NCI-H524 (cell line): ENCODE measurements around the gene TM7SF2.

Experiments
- DNase-seq, 2 experiments: peaks; one replicate each; lab custom pipeline; 2025; lab: John Stamatoyannopoulos, UW

Gene TM7SF2

GRCh38 chr11:65089621-65090020, 22.1 kb upstream of the TM7SF2 start:
- no peak for DNase-seq

GRCh38 chr11:65090628-65091027, 21.0 kb upstream of the TM7SF2 start:
- no peak for DNase-seq

DNA sequence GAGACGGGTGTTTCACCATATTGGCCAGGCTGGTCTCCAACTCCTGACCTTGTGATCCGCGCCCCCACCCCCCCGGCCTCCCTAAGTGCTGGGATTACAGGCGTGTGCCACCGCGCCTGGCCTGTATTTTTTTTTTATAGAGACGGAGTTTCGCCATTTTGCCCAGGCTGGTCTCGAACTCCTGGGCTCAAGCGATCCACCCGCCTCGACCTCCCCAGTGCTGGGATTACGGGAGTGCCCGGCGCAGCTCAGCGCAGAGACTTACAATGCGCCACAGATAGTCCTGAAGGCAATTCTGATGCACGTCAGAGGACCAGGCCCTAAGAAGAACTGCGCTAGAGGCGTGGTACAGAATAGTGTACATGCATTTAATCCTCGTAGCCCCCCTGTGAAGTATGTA, 16.2 kb upstream of the TM7SF2 start:
- no peak for DNase-seq

DNA sequence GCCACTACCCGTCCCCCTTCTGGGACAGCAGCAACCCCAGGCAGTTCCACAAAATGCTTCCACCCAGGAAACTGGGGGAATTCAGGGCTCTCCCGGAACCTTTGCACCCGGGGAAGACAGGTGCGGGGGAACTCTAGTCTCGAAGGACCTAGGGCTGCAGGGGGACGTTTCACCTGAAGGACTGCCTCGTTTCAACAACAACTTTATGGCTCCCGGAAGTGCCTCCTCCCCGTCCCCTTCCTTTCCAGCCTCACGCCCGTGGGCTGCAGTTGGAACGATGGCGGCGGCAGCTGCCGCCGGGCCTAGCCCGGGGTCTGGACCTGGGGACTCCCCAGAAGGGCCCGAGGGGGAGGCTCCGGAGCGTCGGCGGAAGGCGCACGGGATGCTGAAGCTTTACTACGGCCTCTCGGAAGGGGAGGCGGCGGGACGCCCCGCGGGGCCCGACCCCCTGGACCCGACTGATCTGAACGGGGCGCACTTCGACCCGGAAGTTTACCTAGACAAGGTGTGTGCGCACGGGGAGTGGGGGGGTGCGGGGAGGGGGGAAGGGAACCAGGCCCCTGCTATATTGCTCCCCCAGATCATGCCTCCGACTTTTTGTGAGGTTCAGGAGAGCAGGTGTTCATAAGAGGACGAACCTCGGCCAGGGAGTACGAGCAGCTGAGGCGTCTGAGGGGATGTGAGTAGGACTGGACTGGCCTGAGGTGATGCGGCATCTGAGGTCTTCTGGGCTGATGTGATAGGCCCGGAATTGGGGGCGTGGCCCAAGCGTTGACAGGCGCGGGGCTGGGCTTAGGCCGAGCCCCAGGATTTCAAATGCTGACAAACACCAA, 15.5 kb upstream of the TM7SF2 start, which contains the start of gene VPS51:
VPS51 (plus strand) TSS at position 241 of the 833 bp plus-strand sequence; CDS start at position 278, 37 bp downstream.
- DNase-seq: peak; percentile 61 to 88

DNA sequence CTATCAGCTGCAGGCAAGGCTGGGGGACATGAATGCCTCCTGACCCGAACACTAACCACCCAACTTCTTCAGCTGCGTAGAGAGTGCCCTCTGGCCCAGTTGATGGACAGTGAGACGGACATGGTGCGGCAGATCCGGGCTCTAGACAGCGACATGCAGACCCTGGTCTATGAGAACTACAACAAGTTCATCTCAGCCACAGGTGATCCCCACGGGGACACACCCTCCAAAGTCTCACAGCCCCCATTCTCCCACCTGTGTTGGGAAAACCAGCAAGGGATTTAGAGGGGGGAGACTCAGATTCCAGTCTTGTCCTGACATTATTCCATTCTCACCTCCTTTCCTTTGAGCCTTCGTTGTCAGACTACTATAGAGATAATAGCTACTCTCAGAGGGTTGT, 14.7 kb upstream of the TM7SF2 start:
- DNase-seq: no peak

DNA sequence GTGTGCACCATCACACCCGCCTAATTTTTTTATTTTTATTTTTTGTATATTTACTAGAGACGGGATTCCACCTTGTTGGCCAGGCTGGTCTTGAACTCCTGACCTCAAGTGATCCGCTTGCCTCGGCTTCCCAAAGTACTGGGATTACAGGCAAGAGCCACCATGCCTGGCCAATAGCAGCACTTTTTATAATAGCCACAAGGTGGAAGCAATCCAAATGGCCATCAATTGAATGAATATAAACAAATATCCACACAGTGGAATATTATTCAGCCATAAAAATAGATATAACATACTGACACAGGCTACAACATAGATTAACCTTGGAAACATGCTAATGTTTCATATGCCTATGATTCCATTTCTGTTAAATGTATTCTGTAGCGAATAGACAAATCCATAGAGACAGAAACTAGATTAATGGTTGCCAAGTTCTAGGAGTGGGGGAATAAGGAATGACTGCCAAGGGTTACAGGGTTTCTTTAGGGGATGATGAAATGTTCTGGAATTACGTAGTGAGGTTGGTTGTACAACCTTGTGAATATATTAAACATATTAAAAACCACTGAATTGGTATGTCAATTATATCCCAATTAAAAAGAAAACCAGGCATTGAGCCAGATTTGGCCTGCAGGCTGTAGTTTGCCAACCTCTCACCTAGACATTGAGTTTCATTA, 10.9 kb upstream of the TM7SF2 start:
- no peak for DNase-seq

- no peak for DNase-seq
Observed at GRCh38 chr11:65102142-65103095, 9.3 kb upstream of the TM7SF2 start.

DNA sequence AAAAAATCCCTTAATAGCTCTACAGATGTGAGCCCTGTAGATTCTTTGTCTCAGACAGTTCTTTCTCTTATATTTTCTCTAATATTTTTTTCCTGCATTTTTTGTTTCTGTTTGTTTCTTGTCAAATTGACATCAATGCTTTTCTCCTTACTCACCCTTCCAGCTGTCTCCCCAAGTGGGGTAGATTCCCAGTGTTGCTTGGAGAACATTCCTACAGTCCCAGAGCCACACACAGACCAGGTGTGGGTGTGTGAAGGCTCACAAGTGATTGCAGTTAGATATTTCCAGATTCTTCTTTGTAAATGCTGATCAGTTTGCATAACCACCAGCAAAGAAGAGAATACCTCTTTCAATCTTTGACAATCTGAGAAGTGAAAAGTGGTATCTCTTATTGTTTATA, 8.2 kb upstream of the TM7SF2 start:
- DNase-seq: no peak

DNA sequence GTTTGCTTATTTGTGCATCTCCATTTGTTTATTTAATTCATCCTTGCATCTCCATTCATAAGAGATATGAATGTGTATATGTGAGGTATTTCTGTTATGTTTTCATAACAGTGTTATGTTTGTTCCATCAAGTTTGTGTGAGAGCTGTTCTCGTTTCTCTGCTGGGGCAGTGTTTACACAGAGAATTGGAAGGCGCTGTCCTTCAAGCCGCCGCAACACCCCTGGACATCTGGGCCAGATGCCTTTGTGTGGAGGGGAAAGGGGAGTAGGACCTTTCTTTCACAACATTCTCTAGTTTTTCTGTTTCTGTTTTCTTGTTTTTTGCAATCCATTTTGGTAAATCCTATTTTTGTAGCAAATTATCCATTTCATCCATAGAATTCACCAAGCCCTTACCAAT, 7.0 kb upstream of the TM7SF2 start:
- no peak for DNase-seq

DNA sequence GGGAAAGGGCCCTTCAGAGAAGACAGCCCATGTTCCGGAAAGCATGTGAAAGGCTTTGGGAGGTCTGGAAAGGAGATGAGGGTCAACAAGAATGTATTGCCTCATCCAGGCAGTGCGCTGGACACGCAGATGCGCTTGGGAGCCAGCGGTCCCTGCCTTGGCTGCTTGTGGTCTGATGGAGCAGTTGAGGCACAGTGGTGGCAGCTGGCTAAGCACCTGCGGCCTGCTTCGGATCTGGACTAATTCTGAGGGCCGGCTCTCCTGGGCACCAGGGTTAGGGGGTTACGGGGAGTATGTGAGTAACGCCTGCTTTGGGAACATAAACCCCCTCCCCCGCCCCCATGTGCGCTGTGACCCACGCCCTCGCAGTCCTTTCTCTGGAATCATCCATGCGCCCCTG, 4.6 kb upstream of the TM7SF2 start:
- no peak for DNase-seq

- DNase-seq: no peak
Observed at GRCh38 chr11:65107751-65108468, 3.8 kb upstream of the TM7SF2 start.

- DNase-seq: no peak
Observed at GRCh38 chr11:65108469-65109123, 3.1 kb upstream of the TM7SF2 start.

- no peak for DNase-seq
Observed at GRCh38 chr11:65109231-65110198, 2.2 kb upstream of the TM7SF2 start.

DNA sequence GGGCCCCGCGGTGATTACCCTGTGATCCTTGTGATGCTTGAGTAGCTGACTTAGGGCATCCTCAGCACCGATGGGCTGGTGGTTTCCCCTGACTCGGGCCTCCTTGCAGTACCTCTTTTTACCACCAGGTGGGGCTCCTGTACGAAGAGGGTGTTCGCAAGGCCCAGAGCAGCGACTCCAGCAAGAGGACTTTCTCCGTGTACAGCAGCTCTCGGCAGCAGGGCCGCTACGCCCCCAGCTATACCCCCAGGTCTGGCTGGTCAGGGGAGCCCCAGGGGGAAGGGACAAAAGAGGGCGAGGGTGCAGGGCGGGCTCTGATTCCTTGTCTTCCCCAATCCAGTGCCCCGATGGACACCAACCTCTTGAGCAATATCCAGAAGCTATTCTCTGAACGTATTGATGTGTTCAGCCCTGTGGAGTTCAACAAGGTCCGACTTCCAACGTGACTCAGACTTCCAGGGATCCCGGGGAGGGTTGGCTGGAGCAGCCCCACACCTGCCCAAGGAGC, 1.3 kb upstream of the TM7SF2 start:
- peak; percentile 68 to 70 for DNase-seq

DNA sequence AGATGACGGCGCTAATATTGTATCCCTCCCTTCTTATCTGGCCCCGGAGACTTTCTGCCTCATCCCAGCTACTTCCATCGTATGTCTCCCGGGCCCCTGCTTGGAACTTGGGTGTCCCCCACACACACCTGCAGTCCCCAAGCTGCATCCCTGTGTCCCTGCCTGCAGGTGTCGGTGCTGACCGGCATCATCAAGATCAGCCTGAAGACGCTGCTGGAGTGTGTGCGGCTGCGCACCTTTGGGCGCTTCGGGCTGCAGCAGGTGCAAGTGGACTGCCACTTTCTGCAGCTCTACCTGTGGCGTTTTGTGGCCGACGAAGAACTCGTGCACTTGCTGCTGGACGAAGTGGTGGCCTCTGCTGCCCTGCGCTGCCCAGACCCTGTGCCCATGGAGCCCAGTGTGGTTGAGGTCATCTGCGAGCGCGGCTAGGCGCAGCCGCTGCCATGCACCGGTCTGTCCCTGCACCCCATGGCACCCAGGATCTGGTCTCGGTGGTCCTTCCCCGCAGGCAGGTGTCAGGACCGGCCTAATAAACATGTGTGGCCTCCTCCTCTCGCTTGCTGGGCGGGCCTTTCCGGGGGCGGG, 421 bp upstream of the TM7SF2 start:
- no peak for DNase-seq

- peak; percentile 11 to 61 for DNase-seq
Observed at GRCh38 chr11:65112546-65113360, 1.1 kb downstream of the TM7SF2 start.

DNA sequence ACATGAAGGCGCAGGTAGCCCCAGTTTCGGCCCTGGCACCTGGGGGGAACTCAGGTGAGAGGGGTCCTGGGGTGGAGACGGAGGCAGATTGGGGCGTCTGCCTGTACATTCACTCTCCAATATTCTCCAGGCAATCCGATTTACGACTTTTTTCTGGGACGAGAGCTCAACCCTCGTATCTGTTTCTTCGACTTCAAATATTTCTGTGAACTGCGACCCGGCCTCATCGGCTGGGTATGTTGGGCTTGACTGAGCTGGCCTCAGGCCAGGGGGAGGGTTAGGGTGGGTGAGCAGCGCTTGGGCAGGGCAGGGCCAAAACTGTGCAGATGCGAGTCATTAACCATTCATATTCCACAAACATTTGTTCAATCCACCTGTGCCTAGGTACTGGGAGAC, 1.7 kb downstream of the TM7SF2 start:
- no peak for DNase-seq

GRCh38 chr11:65113839-65114238, 2.2 kb downstream of the TM7SF2 start:
- DNase-seq: no peak
